HG02943 (cell line): ENCODE data around the gene CD72.
"Not testable (repeated sequence)": the region's sequence is repeated elsewhere in the genome, so short reads cannot be mapped to it uniquely, and the experiment has no call there.

Experiments used
- ATAC-seq: cut with Tn5 transposase; IDR thresholded peaks from one replicate; pipeline ENCODE4 v1.9.1; 2021; ENCODE audit warnings: mild to moderate bottlenecking, low read depth, moderate library complexity; ENCODE audit not compliant: unreplicated experiment

Gene CD72

GRCh38 chr9:35650341-35651158, 32.3 kb upstream of the CD72 start, which contains the start of gene SIT1:
Gene SIT1 (minus strand): TSS chr9:35650931. CDS start chr9:35650853, 78 bp downstream.
- ATAC-seq: no peak

DNA sequence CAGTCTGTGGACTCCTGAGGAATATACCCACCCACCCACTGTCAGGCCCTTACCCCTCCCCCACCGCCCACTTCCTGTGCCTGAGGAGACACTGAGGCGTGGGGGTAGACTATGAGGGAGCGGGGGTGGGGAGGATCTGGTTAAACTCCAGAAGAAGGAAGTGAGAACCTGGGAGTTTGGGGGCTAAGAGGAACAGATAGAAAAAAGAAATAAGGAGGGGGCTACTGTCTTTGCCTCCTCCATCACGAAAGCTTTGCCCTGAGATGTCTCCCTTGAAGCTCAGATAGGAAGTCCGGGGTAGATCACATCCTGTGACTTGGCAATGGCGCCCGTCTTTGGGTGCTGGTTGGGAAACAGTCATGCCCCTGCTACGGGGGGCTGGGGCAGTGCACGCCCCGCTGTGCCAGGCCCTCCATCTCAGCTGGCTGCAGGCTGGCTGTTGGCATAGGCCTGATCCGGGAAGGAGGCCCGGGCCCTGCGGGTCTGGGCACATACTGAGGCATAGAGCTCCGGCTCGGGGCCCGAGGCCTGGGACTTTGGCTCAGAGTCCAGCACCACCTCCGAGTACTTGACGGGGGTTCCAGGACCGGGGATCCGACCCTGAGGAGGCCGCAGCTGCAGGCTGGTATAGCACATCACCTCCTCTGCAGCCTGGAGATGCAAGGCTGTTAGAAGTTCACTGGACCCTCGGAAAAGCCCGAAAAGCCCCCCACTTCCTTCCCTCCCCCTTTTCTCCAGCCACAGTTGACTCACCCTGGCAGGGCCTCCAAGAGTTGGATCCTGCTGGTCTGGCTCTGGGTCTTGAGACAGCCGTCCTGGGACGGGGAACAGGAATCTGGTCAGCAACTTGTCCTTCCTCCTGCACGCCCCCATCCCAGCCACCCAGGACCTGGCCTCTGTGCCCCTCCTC, 31.5 kb upstream of the CD72 start:
- no peak for ATAC-seq

GRCh38 chr9:35646533-35647265, 28.5 kb upstream of the CD72 start:
- peak; percentile 79 for ATAC-seq

DNA sequence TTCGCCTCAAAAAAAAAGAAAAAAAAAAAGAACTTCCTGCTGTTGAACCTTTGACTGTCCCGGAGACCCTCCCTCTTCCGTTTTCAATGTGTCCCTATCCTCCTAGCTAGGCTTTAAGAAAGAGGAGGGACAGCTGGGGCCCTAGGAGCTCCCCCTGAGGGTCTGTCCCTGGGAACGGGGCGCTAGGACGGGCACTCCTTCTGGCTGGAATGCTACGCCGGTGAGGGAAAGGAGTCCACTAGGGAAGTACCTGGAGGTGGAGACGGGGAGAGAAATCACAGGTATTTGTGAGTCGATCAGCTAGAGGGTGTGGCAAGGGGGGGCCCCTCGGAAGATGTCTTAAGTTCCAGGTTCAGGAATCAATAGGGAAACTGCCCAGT, 27.9 kb upstream of the CD72 start:
- ATAC-seq: no peak

GRCh38 chr9:35645736-35646135, 27.5 kb upstream of the CD72 start:
- not testable (repeated sequence) for ATAC-seq

- no peak for ATAC-seq
Observed at GRCh38 chr9:35643046-35643445, 24.8 kb upstream of the CD72 start.

DNA sequence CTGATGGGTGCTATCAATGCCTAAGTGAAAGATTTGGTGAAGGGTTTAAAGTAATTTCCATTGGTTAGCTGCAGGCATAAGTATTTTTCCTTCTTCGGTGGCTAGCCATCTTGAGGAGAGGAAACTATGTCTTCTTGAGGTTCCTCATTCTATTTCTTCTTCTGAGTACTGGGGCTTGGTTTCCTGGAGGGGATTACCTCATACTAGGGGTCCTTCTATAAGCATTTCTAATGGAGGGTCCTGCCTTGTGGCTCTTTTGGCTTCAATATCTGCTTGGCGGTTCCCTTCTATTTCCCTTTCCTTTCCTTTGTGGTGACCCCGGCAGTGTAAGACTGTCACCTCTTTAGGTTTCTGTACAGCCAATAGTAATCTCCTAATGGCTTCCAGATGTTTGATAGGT, 23.3 kb upstream of the CD72 start:
- not testable (repeated sequence) for ATAC-seq

DNA sequence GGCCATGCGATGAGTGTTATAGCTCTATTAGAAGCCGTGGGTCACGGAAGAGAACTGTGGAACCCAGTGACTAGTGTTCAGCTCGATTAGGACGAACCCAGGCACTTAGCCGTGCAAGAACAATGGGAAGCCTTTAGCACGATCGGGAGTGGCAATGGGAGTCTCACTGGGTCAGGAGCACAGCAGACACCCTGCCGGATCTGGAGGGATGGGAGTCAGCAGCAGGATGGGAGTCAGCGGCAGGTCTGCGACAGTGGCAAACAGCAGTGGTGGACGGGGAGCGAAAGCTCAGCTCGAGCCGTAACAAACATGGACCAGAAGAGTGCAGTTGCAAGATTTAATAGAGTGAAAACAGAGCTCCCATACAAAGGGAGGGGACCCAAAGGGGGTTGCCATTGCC, 22.2 kb upstream of the CD72 start:
- ATAC-seq: not testable (repeated sequence)

DNA sequence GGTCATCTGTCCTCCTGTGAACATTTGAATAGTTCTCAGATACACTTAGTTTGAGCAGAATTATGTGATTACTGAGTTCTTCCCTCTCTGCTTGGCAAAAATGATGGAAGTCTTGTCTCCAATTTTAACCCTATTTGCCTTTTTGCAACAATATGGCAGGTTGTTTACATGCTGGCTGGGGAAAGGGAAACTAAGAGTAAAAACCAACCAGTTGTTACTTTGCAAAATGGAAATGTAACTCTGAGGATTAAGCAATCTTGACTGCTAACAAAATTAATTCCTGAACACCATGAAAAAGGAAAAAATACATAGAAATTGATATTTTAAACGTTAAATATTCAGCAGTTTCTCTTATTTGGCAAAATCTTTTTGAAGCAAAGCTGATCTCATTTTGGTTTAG, 21.4 kb upstream of the CD72 start:
- ATAC-seq: no peak

- not testable (repeated sequence) for ATAC-seq
Observed at GRCh38 chr9:35639225-35639624, 21.0 kb upstream of the CD72 start.

DNA sequence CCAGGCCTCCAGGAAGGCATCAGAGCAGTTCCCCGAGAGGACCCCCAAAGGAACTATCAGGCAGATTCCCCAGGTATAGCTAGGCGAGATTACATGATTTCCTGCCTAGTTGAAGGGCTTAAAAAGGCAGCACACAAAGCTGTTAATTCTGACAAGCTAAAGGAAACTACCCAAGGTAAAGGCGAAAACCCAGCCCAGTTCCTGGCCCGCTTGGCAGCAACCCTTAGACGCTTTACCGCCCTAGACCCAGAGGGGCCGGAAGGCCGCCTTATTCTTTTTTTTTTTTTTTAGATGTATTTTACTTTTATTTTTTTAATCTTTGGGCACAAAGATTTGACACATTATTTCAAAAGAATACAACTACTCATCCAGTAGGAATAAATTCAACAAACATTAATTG, 20.5 kb upstream of the CD72 start:
- not testable (repeated sequence) for ATAC-seq

DNA sequence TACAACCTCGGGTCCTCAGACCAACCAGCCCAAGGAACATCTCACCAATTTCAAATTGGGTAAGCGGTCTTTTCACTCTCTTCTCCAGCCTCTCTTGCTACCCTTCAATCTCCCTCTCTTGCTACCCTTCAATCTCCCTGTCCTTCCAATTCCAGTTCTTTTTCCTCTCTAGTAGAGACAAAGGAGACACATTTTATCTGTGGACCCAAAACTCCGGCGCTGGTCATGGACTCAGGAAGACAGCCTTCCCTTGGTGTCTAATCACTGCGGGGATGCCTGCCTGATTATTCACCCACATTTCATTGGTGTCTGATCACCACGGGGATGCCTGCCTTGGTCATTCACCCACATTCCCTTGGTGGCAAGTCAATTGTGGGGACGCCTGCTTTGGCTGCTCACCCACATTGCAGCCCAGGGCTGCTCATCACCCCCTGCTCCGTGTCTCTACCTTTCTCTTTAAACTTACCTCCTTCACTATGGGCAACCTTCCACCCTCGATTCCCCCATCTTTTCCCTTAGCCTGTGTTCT, 19.3 kb upstream of the CD72 start:
- not testable (repeated sequence) for ATAC-seq

DNA sequence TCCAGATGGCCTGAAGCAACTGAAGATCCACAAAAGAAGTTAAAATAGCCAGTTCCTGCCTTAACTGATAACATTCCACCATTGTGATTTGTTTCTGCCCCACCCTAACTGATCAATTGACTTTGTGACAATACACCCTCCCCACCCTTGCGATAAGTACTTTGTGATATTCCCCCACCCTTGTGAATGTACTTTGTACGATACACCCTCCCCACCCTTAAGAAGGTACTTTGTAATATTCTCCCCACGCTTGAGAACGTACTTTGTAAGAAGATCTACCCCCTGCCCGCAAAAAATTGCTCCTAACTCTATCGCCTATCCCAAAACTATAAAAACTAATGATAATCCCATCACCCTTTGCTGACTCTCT, 18.6 kb upstream of the CD72 start:
- ATAC-seq: not testable (repeated sequence)

DNA sequence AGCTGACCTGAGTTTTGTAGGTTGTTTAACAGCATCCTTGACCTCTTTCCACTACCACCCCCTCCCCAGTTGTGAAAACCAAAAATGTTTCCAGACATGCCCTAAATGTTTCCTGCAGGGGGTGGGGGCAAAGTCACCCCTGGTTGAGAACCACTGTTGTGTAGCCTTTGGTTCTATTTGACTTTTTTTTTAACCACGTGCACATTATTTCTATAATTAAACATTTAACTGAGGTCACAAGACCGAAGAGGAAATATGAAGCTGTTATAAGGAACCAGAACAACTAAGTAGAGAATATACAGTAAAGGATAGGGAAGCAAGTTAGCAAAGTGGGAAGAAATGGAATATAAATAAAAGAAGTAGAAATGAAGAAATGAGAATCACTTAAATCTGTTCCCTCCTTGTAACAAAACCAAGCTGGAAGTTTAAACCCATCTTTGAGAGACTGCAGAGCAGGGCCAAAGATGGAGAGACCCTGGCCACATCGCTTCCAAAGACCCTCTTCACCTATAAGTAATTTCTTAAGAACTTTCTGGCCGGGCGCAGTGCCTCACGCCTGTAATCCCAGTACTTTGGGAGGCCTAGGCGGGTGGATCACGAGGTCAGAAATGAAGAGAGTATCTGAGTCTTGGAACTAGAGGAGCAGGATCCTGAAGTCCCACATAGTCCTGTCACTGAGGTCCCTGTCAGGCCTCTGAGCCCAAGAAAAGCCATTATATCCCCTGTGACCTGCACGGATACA, 18.1 kb upstream of the CD72 start:
- no peak for ATAC-seq

DNA sequence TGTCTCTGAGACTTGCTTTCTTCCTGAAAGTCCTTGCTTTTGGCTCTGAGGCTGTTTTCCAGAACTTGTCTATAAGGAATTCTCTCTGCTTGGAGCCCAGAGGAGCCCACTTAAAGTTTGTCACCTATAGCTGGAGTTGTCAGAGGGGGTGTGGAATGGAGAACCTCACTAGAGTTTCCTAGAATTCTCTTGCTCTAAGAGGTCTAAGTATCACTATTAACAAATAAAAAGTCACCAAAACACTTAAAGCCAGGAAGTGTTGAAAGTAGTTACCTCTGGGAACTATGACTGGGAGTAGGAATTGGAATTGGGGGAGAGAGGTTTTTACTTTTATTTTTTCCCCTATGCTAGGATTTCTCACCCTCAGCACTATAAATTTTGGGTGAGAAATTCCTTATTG, 17.5 kb upstream of the CD72 start:
- ATAC-seq: no peak

DNA sequence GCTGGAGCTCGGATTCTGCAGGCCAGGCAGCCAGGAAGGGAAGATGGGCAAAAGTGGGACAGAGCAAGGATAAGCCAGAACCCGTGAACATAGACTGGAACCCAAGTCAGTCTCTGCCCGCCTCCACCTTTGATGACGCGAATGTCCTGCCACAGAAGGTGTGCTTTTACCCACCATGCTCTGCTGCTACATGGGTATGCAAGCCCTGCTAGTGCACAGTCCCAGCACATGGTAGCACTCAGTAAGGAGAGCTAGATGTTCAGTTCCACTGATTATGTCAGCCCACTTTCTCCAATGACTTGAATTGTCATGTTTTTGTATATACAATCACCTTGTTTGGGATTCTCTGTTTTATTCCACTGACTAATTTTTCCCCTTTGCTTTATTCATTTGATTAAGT, 11.4 kb upstream of the CD72 start:
- ATAC-seq: no peak

GRCh38 chr9:35628389-35628991, 10.3 kb upstream of the CD72 start:
- ATAC-seq: no peak

DNA sequence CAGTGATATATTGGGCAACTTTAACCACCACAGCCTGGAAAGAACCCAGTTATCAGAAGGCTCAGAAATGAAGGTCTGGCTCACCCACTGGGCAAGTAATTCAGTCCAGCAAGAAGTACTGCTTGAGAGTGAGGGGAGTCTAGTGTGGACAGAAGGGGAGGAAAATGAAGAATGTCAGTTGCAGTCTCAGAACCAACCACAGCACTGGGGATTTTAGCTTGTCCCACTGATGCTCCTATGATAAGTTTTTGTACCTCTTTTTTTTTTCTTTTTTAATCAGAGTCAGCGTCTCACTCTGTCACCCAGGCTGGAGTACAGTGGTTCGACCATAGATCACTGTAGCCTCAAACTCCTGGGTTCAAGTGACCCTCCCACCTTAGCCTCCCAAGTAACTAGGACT, 9.4 kb upstream of the CD72 start:
- ATAC-seq: no peak

- ATAC-seq: peak; percentile 54
Observed at GRCh38 chr9:35619800-35620158, 1.6 kb upstream of the CD72 start.
